Neural cell (in vitro differentiated cells): Measurements from ENCODE around the gene MED13L. TPM values are rescaled to one million over a fixed set of nuclear protein-coding genes. Genes with fewer than 3 reads are reported as not detected.
A peak's percentile ranks its signal among the peaks of the same experiment; 100 is the strongest.

ENCODE experiments used
- H2AFZ ChIP-seq: fragments of 200-600, 300-800 bp; sonication (generic), shearing (Covaris generic); 2 replicates; pipeline ENCODE4 v1.6.0; 2014; ENCODE audit warnings: low read depth, mild to moderate bottlenecking, antibody characterized with exemption, low read length, moderate library complexity
- H3F3A ChIP-seq: fragments of 200-600 bp; shearing (Covaris generic); 2 replicates; pipeline ENCODE4 v1.6.1; 2016; ENCODE audit warnings: mild to moderate bottlenecking, moderate library complexity, mixed read lengths, antibody characterized with exemption, low read length; ENCODE audit not compliant: insufficient read depth, poor library complexity, severe bottlenecking
- H3K27ac ChIP-seq: fragments of 200-600, 300-800 bp; sonication (generic), shearing (Covaris generic); 2 replicates; pipeline ENCODE4 v1.5.1; 2014; ENCODE audit warnings: mild to moderate bottlenecking, low read length, moderate library complexity
- H3K27me3 ChIP-seq: fragments of 300-800, 200-600 bp; sonication (generic), shearing (Covaris generic); 2 replicates; pipeline ENCODE4 v1.6.0; 2014; ENCODE audit warnings: mild to moderate bottlenecking, low read depth, low read length, moderate library complexity; ENCODE audit not compliant: insufficient read depth
- H3K36me3 ChIP-seq: fragments of 300-800, 200-600 bp; sonication (generic), shearing (Covaris generic); 2 replicates; pipeline ENCODE4 v1.5.1; 2014; ENCODE audit warnings: mild to moderate bottlenecking, antibody characterized with exemption, low read length, moderate library complexity; ENCODE audit not compliant: insufficient read depth
- H3K4me2 ChIP-seq: fragments of 300-800, 200-600 bp; sonication (generic), shearing (Covaris generic); 2 replicates; pipeline ENCODE4 v1.6.0; 2014; ENCODE audit warnings: mild to moderate bottlenecking, low read length
- H3K4me3 ChIP-seq: fragments of 300-800, 200-600 bp; sonication (generic), shearing (Covaris generic); 2 replicates; pipeline ENCODE4 v1.5.1; 2014; ENCODE audit warnings: mild to moderate bottlenecking, low read length, moderate library complexity
- H3K79me2 ChIP-seq: fragments of 200-600 bp; shearing (Covaris generic); replicated peaks from 2 replicates; pipeline ENCODE4 v1.6.0; 2014; ENCODE audit warnings: mild to moderate bottlenecking, low read length, moderate library complexity; ENCODE audit not compliant: insufficient read depth
- H3K9ac ChIP-seq: fragments of 300-800, 200-600 bp; sonication (generic), shearing (Covaris generic); 2 replicates; pipeline ENCODE4 v1.6.1; 2016; ENCODE audit warnings: mild to moderate bottlenecking, low read length, mixed read lengths
- H3K9me2 ChIP-seq: fragments of 200-600 bp; shearing (Covaris generic); 2 replicates; pipeline ENCODE4 v1.6.1; 2016; ENCODE audit warnings: mild to moderate bottlenecking, low read length, mixed read lengths; ENCODE audit not compliant: insufficient read depth
- H3K9me3 ChIP-seq: fragments of 200-600, 300-800 bp; sonication (generic), shearing (Covaris generic); 2 replicates; pipeline ENCODE4 v1.6.1; 2016; ENCODE audit warnings: mild to moderate bottlenecking, mixed run types, low read length, moderate library complexity, mixed read lengths
- H4K20me1 ChIP-seq: fragments of 200-600 bp; shearing (Covaris generic); 2 replicates; pipeline ENCODE4 v1.6.1; 2016; ENCODE audit warnings: mild to moderate bottlenecking, mixed run types; ENCODE audit not compliant: insufficient read depth
- CTCF ChIP-seq: fragments of 450-650 bp; IDR thresholded peaks from 2 replicates; pipeline ENCODE4 v1.5.1; 2014; ENCODE audit warnings: antibody characterized with exemption, mild to moderate bottlenecking, moderate library complexity; ENCODE audit not compliant: poor library complexity, severe bottlenecking
- EP300 ChIP-seq: fragments of 450-650 bp; conservative IDR thresholded peaks from 2 replicates; pipeline ENCODE4 v1.6.1; 2014; ENCODE audit warnings: antibody characterized with exemption, mild to moderate bottlenecking, moderate library complexity; ENCODE audit not compliant: poor library complexity, severe bottlenecking
- EZH2 ChIP-seq: fragments of 200-600, 300-800 bp; shearing (Covaris generic), sonication (generic); IDR thresholded peaks from 2 replicates; pipeline ENCODE4 v1.6.1; 2014; ENCODE audit warnings: antibody characterized with exemption, low read length, borderline replicate concordance, mild to moderate bottlenecking; ENCODE audit not compliant: insufficient read depth, poor library complexity, severe bottlenecking
- MXI1 ChIP-seq: fragments of 450-650 bp; conservative IDR thresholded peaks from 2 replicates; pipeline ENCODE4 v1.6.1; 2014; ENCODE audit warnings: antibody characterized with exemption, mild to moderate bottlenecking; ENCODE audit not compliant: poor library complexity, severe bottlenecking
- POLR2AphosphoS5 ChIP-seq: IDR thresholded peaks from 2 replicates; pipeline ENCODE4 v1.6.1; 2012
- RAD21 ChIP-seq: fragments of 450-650 bp; conservative IDR thresholded peaks from 2 replicates; pipeline ENCODE4 v1.6.1; 2014; ENCODE audit warnings: antibody characterized with exemption, mild to moderate bottlenecking, moderate library complexity
- REST ChIP-seq: IDR thresholded peaks from 2 replicates; pipeline ENCODE4 v1.6.1; 2012; ENCODE audit warnings: borderline replicate concordance
- SMC3 ChIP-seq: fragments of 450-650 bp; conservative IDR thresholded peaks from 2 replicates; pipeline ENCODE4 v1.6.1; 2014; ENCODE audit warnings: antibody characterized with exemption, mild to moderate bottlenecking, moderate library complexity; ENCODE audit not compliant: poor library complexity
- TAF1 ChIP-seq: IDR thresholded peaks from 2 replicates; pipeline ENCODE4 v1.6.1; 2012; ENCODE audit warnings: low read depth
- polyA plus RNA-seq: library from polyadenylated mRNA; depleted of rRNA; stranded (reverse); fragments of >200 nt; gene quantifications from 2 replicates; pipeline ENCODE4 v1.2.3, GENCODE V29; 2014

The MED13L gene
- polyA plus RNA-seq, 1 donor from 2014 or later: 38.9 TPM

GRCh38 chr12:116122628-116123027 is 154.9 kb downstream of the MED13L start:
- Histone ChIP-seq H3K27me3 (no peaks in the 10 kb centered on the region), H3K4me2 (peak overlapping the region; percentile 47), H3K9me2 (no peaks in the 10 kb centered on the region), H3K4me3 (peak overlapping the region; percentile 61), H3K79me2 (peaks cover 43% of the 10 kb centered on the region), H3K27ac (peak overlapping the region; percentile 81), H3F3A (peaks cover 7% of the 10 kb centered on the region), H3K9me3 (no peaks in the 10 kb centered on the region), H3K36me3 (no peaks in the 10 kb centered on the region), H2AFZ (no peak overlapping the region), H3K9ac (peak overlapping the region; percentile 57), H4K20me1 (no peaks in the 10 kb centered on the region)
- no peak for TF ChIP-seq EZH2
- no peak for TF ChIP-seq EP300
- TF ChIP-seq REST: no peak
- TF ChIP-seq TAF1: no peak
- no peak for TF ChIP-seq MXI1
- TF ChIP-seq SMC3: no peak
- no peak for TF ChIP-seq POLR2AphosphoS5
- no peak for TF ChIP-seq RAD21
- TF ChIP-seq CTCF: no peak

GRCh38 chr12:116121453-116121871 is 156.0 kb downstream of the MED13L start:
- H3K9me3 ChIP-seq: no peaks in the 10 kb centered on the region
- H3K9me2 ChIP-seq: no peaks in the 10 kb centered on the region
- peaks cover 41% of the 10 kb centered on the region for H3K79me2 ChIP-seq
- peaks cover 5% of the 10 kb centered on the region for H3F3A ChIP-seq
- H3K9ac ChIP-seq: no peak overlapping the region
- no peak overlapping the region for H3K4me3 ChIP-seq
- H3K27ac ChIP-seq: peak overlapping the region; percentile 81
- H2AFZ ChIP-seq: no peak overlapping the region
- peak overlapping the region; percentile 47 for H3K4me2 ChIP-seq
- TF ChIP-seq TAF1 (no peak), SMC3 (no peak), REST (no peak), MXI1 (no peak), CTCF (no peak), RAD21 (no peak), POLR2AphosphoS5 (no peak), EZH2 (no peak), EP300 (no peak)
- H3K36me3 ChIP-seq: no peaks in the 10 kb centered on the region
- H4K20me1 ChIP-seq: no peaks in the 10 kb centered on the region
- H3K27me3 ChIP-seq: no peaks in the 10 kb centered on the region
